Inflammatory macrophage treated with lipopolysaccharide for 1 hour (primary cell): ENCODE results near the gene FAM47C.
"Not testable (repeated sequence)": the region's sequence is repeated elsewhere in the genome, so short reads cannot be mapped to it uniquely, and the experiment has no call there.

Experiments used
- DNase-seq, 2 donors: peaks; one replicate each; pipeline ENCODE4 v3.0.0-alpha.2; 2020 to 2022

Gene FAM47C

GRCh38 chrX:37008182-37008581 is at the start of gene FAM47C:
TSS of gene FAM47C (plus strand) at chrX:37008366. CDS start at chrX:37008411, 45 bp downstream.
- DNase-seq, result not testable (repeated sequence)

GRCh38 chrX:36961590-36961989 is 46.6 kb upstream of the FAM47C start:
- DNase-seq, result no peak

DNA sequence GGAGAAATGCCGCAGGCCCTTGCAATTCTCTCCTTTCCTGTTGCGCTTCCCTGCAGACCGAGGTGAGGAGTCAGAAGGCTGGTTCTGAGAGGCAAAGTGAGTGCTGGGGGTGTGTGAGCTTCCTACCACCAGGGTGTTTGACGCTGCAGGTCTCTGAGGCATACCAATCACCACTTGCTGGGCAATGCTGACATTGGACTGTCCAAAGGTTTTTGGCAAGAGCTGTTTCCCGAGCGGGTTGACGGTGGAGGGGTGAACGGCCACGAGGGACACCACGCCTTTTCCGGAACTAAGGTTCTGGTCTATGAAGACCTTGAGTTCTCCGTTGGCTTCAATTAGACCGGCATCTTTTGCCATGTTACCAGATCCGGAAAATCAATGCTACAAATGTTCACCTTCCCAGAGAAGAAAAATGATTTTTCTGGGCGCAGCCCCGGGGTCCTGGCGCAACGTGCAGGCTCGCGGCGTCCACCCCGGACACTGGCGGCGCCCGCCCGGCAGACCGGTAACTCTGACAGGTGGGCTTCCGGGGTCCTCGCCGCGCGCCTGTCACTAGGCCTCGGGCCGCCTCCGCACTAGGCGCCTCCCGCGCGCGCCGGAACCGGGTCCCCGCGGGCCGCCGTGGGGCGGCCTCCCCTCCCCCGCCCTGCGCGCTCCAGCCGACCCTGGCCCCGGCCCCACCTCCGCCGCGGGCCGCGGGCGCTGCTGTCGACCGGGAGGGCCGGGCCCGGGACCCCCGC is 44.9 kb upstream of the FAM47C start:
- DNase-seq, result no peak

DNA sequence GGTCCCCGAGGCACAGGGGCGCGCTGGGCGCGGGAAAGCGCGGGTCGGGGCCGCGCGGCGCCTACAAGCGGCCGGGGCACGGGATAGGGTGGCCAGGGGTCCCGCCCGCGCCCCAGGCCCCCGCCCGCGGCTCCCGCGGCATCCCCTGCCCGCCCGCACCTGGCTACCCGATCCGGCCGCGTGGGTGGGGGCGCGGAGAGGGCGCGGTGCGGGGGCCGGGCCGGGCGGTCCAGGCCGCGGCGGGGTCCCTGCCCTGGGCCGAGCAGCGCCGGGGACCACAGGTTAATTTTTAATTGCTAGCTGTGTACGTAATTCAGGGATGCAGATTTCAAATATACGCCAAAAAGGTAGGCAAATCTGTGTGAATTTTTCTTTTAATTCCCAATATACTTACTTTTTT is 44.3 kb upstream of the FAM47C start:
- DNase-seq, result no peak

DNA sequence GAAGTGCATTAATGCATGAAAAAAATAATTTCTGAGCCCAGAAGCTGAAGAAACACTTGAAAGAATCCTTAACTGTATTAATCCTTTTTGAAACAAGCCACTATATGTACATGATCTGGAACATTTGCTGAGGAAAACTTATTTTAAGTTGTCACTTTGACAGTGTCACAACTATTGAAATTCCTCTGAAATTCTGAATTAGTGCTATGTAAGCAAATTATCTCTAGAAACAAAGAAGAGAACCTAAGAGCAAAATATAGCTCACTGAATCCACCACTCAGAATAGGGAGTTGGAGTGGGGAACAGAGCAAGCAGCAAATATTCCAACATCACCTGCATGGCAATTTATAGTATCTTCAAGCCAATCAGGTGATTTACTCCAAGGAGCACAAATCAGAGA is 34.6 kb upstream of the FAM47C start:
- DNase-seq, result no peak

DNA sequence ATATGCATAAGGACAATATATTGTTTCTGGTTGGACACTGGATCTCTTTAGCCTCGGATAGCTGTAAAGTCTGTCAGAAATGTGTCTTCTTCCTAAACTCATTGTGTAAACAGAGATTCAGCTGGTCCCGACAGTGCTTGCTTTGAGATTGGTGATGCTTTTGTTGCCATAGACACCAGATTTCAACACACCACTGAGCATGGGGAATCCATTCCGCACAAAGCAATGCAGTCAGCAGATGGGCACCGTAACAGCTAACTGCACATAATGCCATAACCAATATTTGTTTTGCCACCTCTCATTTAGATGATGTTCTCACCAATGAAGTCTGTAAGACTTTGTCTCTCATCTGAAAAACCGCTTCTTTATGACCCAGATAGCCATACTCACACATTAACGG is 33.3 kb upstream of the FAM47C start:
- no peak for DNase-seq

DNA sequence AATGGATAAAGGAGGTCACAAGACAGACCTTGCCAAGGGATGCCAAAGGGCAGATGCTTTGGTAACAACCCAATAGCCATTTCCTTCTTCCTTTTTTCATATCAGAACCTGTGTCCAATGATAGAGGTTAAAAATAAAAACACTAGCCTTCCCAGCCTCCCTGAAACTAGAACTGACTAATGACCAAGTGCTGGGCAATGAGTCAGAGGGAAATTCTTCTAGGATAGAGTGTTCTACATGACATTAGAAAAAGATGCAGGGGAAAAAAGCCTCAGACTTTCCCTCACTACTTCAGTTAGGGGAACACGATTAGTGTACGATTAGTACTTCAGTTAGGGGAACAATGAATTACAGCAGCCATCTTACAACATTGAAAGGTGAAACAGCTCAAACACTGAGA is 29.3 kb upstream of the FAM47C start:
- no peak for DNase-seq

DNA sequence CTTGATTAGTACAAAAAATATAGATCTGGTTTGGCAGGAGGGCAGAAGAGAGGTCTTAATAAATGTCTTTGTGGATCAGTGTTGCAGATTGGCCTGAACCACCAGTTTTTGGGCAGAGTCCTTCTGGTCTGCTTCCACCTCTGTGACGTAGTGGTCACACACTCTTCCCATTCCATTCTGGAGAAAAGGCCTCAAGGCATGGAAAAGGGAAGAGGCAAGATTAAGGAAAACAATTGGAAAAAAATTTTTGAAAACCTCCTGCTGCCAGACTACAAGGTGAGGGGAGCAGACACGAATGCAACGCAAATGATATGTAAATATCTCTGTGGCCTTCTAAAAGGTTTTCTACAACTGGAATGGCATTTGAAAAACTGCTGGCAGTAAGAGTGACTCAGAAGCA is 24.3 kb upstream of the FAM47C start:
- no peak for DNase-seq

DNA sequence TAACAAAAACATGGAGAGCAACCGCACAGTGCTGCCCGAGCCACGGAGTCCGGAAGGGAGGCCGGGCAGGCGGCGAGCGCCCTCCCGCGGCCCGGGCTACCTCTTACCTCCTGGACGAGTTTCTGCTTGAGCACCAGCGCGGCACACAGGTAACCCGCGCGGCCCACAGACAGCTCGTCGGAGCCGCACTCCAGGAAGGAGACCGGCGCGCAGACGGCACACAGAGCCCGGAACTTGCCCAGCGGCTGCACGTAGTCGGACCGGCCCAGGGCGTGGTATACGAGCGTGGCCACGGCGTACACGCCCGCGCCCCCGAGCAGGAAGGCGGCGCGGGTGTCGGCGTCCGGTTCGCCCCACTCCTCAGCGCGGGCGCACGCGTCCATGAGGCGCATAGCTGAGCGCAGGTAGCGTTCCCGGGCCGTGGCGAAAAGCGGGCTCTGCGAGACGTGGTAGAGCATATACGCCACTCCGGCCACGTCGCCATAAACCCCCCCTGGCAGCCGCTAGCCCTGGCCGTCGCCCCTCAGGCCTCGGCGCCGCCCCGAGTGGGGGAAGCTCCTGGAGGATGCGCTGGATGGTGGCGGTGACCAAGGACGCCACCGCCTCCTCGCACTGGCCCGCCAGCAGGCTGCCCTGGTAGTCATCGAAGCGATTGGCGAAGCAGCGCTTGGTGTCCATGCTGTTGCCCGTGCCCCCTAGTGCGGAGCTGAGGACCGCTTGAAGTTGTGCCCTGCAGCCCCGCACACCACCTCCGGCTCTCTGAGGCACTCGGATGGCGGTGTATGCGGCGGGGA is 22.6 kb upstream of the FAM47C start:
- DNase-seq, result not testable (repeated sequence)

DNA sequence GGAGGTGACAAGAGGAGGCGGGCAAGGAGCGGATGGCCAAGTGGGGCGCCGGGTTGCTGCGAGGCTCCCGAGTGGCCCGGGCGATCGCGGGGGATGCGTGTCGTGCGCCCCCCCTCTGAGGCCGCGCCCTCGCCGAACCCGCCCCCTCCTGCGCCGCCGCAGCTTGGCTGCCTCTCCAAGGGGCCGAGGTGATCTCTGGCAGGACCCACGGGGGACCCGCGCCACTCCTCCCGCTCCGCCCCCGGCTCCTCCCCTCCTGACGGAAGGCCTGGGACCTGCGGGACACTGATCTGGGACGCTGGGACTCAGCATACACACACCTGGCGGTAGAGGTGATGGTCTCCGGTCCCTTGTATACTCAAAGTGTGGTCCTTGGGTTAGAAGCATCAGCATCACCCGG is 21.9 kb upstream of the FAM47C start:
- DNase-seq, result no peak

DNA sequence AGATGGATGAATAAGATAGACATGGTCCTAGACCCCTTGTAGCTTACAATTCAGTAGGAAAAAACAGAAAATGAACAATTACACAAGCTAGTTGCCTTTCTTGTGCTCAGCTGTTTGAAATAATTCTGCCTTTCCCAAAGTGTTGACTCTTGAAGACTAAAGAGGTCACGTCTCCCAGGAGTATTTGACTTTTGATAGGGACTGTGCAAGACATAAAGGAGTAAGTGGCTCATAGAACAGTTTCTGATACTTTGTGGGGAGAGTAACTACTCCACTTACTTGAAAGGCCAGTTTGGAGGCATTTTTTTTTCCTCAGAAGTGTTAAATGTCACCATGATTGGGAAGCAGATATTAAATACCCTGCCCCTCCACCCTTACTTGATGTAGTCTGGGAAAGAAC is 21.0 kb upstream of the FAM47C start:
- not testable (repeated sequence) for DNase-seq

- no peak for DNase-seq
These were observed 8.0 kb upstream of the FAM47C start for GRCh38 chrX:37000140-37000539.

DNA sequence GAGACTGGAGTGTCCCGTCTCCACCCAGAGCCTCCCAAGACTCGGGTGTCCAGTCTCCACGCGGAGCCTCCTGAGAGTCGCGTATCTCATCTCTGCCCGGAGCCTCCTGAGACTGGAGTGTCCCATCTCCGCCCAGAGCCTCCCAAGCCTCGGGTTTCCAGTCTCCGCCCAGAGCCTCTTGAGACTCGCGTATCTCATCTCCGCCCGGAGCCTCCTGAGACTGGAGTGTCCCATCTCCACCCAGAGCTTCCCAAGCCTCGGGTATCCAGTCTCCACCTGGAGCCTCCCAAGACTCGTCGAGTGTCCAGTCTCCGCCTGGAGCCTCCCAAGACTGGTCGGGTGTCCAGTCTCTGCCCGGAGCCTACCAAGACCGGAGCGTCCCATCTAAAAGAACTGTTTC is 2.3 kb downstream of the FAM47C start:
- no peak for DNase-seq

- not testable (repeated sequence) for DNase-seq
These were observed 26.1 kb downstream of the FAM47C start for GRCh38 chrX:37034260-37034659.

GRCh38 chrX:37036674-37037220 is 28.6 kb downstream of the FAM47C start:
- not testable (repeated sequence) for DNase-seq

DNA sequence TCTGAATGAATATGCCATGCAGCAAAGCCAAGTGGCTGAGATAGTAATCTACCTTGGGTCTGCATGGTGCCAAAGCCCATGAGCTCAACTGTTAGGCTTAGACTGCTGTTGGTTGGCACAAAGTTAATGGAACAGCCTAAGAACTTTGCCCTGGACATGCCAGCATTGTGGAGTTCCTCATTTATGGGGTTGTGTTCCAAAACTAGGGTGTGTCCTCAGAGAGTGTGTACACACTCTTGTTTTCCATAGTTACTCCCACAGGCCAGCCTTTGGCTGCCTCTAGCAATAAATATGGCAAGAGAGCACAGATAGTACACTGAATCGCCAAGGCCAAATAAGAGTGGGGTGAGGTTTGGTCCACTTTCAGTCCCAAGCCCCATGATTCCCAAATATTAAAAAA is 30.6 kb downstream of the FAM47C start:
- not testable (repeated sequence) for DNase-seq

- DNase-seq, result not testable (repeated sequence)
These were observed 35.1 kb downstream of the FAM47C start for GRCh38 chrX:37042956-37043885.

- DNase-seq, result no peak
These were observed 39.6 kb downstream of the FAM47C start for GRCh38 chrX:37047776-37048175.

DNA sequence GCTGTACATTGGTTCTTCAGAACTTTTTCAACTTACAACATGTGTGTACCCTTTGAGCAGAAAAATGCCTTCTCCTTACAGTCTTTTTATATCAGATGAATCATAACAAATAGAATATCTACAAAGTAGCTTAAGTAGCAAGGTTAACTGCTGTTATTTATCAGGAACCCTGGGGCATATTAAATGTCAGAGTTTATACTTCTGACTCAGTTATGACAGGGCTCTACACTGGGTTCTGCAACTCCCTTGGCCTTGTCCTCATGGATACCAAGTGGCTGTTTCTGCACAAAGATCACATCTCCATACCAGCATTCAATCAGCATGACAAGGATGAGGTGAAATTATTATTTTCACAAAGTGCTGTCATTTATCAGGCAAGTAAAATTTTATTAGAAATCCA is 49.4 kb downstream of the FAM47C start:
- not testable (repeated sequence) for DNase-seq

DNA sequence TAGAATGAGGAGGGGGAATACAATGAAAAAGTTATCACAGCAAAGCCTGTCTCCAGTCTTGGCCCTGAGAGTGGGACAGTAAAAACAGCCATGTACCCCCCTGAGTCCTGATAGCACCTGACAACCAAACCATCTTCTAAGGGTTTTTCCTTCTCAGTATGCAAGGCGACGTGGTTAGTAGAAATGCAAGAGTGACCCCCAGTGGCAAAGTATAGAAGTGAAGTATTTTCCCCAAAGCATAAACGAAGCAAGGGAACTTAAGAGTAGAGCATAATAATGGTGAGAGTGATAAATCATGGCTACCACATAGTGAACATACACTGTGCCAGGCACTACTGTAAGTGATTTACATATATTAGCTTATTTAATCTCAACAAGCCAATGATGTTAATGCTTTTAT is 52.8 kb downstream of the FAM47C start:
- peak; percentile 0 to 35 for DNase-seq
